H1 (cell line): Measurements from ENCODE around the gene CEP126. TPM values are rescaled to one million over a fixed set of nuclear protein-coding genes. Genes with fewer than 3 reads are reported as not detected.
A peak's percentile ranks its signal among the peaks of the same experiment; 100 is the strongest.

Source experiments
- CTCF ChIA-PET: fragments of 300-600 bp; sonication (Branson Sonifier 250); formaldehyde crosslinking; loops from one replicate; lab custom pipeline; 2021; ENCODE audit not compliant: partially characterized antibody; lab: Charles Lee
- POLR2A ChIA-PET: fragments of 300-600 bp; sonication (Branson Sonifier 250); formaldehyde crosslinking; loops from one replicate; lab custom pipeline; 2021; ENCODE audit warnings: inconsistent platforms; ENCODE audit not compliant: partially characterized antibody; lab: Charles Lee
- DNase-seq, 2 experiments: peaks; one replicate each; pipeline versions ENCODE4 v3.0.0 to v3.0.0-alpha.2; 2010 to 2022; ENCODE audit warnings: low spot score in 2 of 2, low read depth in 1 of 2, mixed read lengths in 1 of 2
- FAIRE-seq: peaks from 2 replicates; lab custom pipeline; 2011; peaks lifted over from hg19 to GRCh38; lab: Jason Lieb, UNC
- H2AFZ ChIP-seq: 2 replicates; pipeline ENCODE4 v1.8.1; 2012; ENCODE audit warnings: low read length, inconsistent platforms
- H2AK5ac ChIP-seq: 2 replicates; pipeline ENCODE4 v1.6.1; 2013; ENCODE audit warnings: low read depth, low read length
- H2BK120ac ChIP-seq: replicated peaks from 2 replicates; pipeline ENCODE3; 2013; ENCODE audit warnings: low read depth, low read length, inconsistent platforms
- H2BK12ac ChIP-seq: 2 replicates; pipeline ENCODE4 v1.6.1; 2013; ENCODE audit warnings: low read depth, low read length
- H2BK15ac ChIP-seq: 2 replicates; pipeline ENCODE4 v1.6.1; 2013; ENCODE audit warnings: low read length
- H2BK20ac ChIP-seq: 2 replicates; pipeline ENCODE4 v1.6.1; 2013; ENCODE audit warnings: low read length
- H2BK5ac ChIP-seq: 2 replicates; pipeline ENCODE4 v1.6.1; 2013; ENCODE audit warnings: low read depth, low read length
- H3K14ac ChIP-seq: 2 replicates; pipeline ENCODE4 v1.6.1; 2013; ENCODE audit warnings: inconsistent platforms; ENCODE audit not compliant: insufficient read length
- H3K18ac ChIP-seq: 2 replicates; pipeline ENCODE4 v1.6.1; 2013; ENCODE audit warnings: low read length; ENCODE audit errors: extremely low read depth
- H3K23ac ChIP-seq: 2 replicates; pipeline ENCODE4 v1.6.1; 2013; ENCODE audit warnings: inconsistent platforms; ENCODE audit not compliant: insufficient read length
- H3K23me2 ChIP-seq: 2 replicates; pipeline ENCODE4 v1.6.1; 2013; ENCODE audit warnings: low read depth, low read length
- H3K27ac ChIP-seq: 2 replicates; pipeline ENCODE4 v1.6.1; 2011; ENCODE audit warnings: low read depth, low read length, inconsistent platforms
- H3K27me3 ChIP-seq, 4 experiments: replicated peaks in 1 of 4; 1 replicate in 1 of 4; 2 replicates in 3 of 4; pipeline versions ENCODE4 v1.6.1 to v1.8.1; 2011 to 2013; ENCODE audit warnings: low read length in 3 of 4, mild to moderate bottlenecking in 3 of 4, inconsistent platforms in 2 of 4, mixed read lengths in 2 of 4, moderate library complexity in 1 of 4; ENCODE audit not compliant: control insufficient read depth in 3 of 4, insufficient read depth in 3 of 4; ENCODE audit errors: extremely low read depth in 1 of 4
- H3K36me3 ChIP-seq, 4 experiments: 2 replicates each; pipeline versions ENCODE4 v1.6.1 to v1.8.1; 2011 to 2013; ENCODE audit warnings: mild to moderate bottlenecking in 4 of 4, low read length in 3 of 4, moderate library complexity in 2 of 4, control low read depth in 1 of 4, inconsistent platforms in 1 of 4; ENCODE audit not compliant: insufficient read depth in 4 of 4, control insufficient read depth in 2 of 4
- H3K4ac ChIP-seq: replicated peaks from 2 replicates; pipeline ENCODE3; 2013; ENCODE audit warnings: low read length, low read depth, mixed read lengths, inconsistent platforms; ENCODE audit not compliant: insufficient read length
- H3K4me1 ChIP-seq, 4 experiments: replicated peaks in 1 of 4; 1 replicate in 1 of 4; 2 replicates in 3 of 4; pipeline versions ENCODE4 v1.6.1 to v1.8.1; 2011 to 2013; ENCODE audit warnings: low read length in 3 of 4, inconsistent platforms in 2 of 4, mixed read lengths in 1 of 4; ENCODE audit not compliant: insufficient read depth in 4 of 4, control insufficient read depth in 3 of 4
- H3K4me2 ChIP-seq, 2 experiments: 2 replicates each; pipeline versions ENCODE4 v1.6.1 to v1.8.1; 2011 to 2013; ENCODE audit warnings: low read depth in 2 of 2, low read length in 2 of 2, control low read depth in 1 of 2, inconsistent platforms in 1 of 2, mild to moderate bottlenecking in 1 of 2; ENCODE audit not compliant: insufficient read depth in 1 of 2
- H3K4me3 ChIP-seq, 4 experiments: fragments of 200-600, 300-600 bp in 1 of 4; sonication (generic), shearing (Covaris generic), sonication (Bioruptor Twin) in 1 of 4; 2 replicates each; pipeline versions ENCODE4 v1.5.1 to v1.8.1; 2011 to 2016; ENCODE audit warnings: low read length in 4 of 4, low read depth in 3 of 4, control low read depth in 2 of 4, inconsistent platforms in 2 of 4, mild to moderate bottlenecking in 2 of 4, mixed read lengths in 1 of 4, moderate library complexity in 1 of 4; ENCODE audit not compliant: insufficient read depth in 2 of 4; ENCODE audit errors: extremely low read depth in 1 of 4
- H3K56ac ChIP-seq: replicated peaks from 2 replicates; pipeline ENCODE3; 2013; ENCODE audit warnings: low read depth, mild to moderate bottlenecking, mixed read lengths, low read length, inconsistent platforms; ENCODE audit not compliant: insufficient read length
- H3K79me1 ChIP-seq: 2 replicates; pipeline ENCODE4 v1.6.1; 2013; ENCODE audit warnings: low read depth, low read length, control low read depth
- H3K79me2 ChIP-seq, 2 experiments: 2 replicates each; pipeline versions ENCODE4 v1.6.1 to v1.8.1; 2012 to 2013; ENCODE audit warnings: low read length in 2 of 2, mild to moderate bottlenecking in 2 of 2, inconsistent platforms in 1 of 2; ENCODE audit not compliant: insufficient read depth in 2 of 2, control insufficient read depth in 1 of 2
- H3K9ac ChIP-seq, 4 experiments: replicated peaks in 1 of 4; 1 replicate in 1 of 4; 2 replicates in 3 of 4; pipeline versions ENCODE4 v1.6.1 to v1.8.1; 2011 to 2013; ENCODE audit warnings: low read depth in 3 of 4, low read length in 3 of 4, control low read depth in 2 of 4, mild to moderate bottlenecking in 2 of 4, moderate library complexity in 2 of 4, inconsistent platforms in 1 of 4; ENCODE audit errors: extremely low read depth in 1 of 4
- H3K9me3 ChIP-seq, 2 experiments: 2 replicates each; pipeline versions ENCODE4 v1.6.1 to v1.8.1; 2012 to 2013; ENCODE audit warnings: mild to moderate bottlenecking in 2 of 2, moderate library complexity in 2 of 2, control low read depth in 1 of 2, inconsistent platforms in 1 of 2, low read depth in 1 of 2, low read length in 1 of 2, mixed read lengths in 1 of 2; ENCODE audit not compliant: insufficient read depth in 2 of 2
- H4K20me1 ChIP-seq, 2 experiments: replicated peaks in 1 of 2; 2 replicates each; pipeline versions ENCODE3 to v1.8.1; 2011 to 2013; ENCODE audit warnings: inconsistent platforms in 2 of 2, low read length in 2 of 2, mild to moderate bottlenecking in 1 of 2; ENCODE audit not compliant: insufficient read depth in 2 of 2, control insufficient read depth in 1 of 2
- H4K5ac ChIP-seq: 2 replicates; pipeline ENCODE4 v1.6.1; 2013; ENCODE audit warnings: low read length, low read depth, mixed read lengths, inconsistent platforms; ENCODE audit not compliant: insufficient read length
- H4K8ac ChIP-seq: 2 replicates; pipeline ENCODE4 v1.8.0; 2013; ENCODE audit warnings: mild to moderate bottlenecking, moderate library complexity, low read length, inconsistent platforms; ENCODE audit not compliant: insufficient read depth; ENCODE audit errors: extremely low read depth
- H4K91ac ChIP-seq: replicated peaks from 2 replicates; pipeline ENCODE3; 2013; ENCODE audit warnings: low read length, mixed read lengths, inconsistent platforms; ENCODE audit not compliant: insufficient read length
- CREB1 ChIP-seq: IDR thresholded peaks from 2 replicates; pipeline ENCODE4 v1.6.1; 2012; ENCODE audit warnings: inconsistent platforms
- NRF1 ChIP-seq: IDR thresholded peaks from 2 replicates; pipeline ENCODE4 v1.6.1; 2011; ENCODE audit warnings: mild to moderate bottlenecking, low read depth, low read length, improper control_type of control experiment
- POLR2A ChIP-seq, 2 experiments: IDR thresholded peaks; 1 replicate in 1 of 2; 2 replicates in 1 of 2; pipeline ENCODE4 v1.6.1; 2011; ENCODE audit warnings: low read depth in 2 of 2, low read length in 2 of 2, mild to moderate bottlenecking in 2 of 2; ENCODE audit errors: control extremely low read depth in 1 of 2
- RXRA ChIP-seq: IDR thresholded peaks from 2 replicates; pipeline ENCODE4 v1.6.1; 2011; ENCODE audit warnings: low read depth, mild to moderate bottlenecking, low read length, moderate library complexity; ENCODE audit not compliant: insufficient read depth
- SIN3A ChIP-seq, 2 experiments: IDR thresholded peaks in 1 of 2; conservative IDR thresholded peaks in 1 of 2; 2 replicates each; pipeline ENCODE4 v1.6.1; 2011 to 2012; ENCODE audit warnings: low read length in 2 of 2, improper control_type of control experiment in 1 of 2, low read depth in 1 of 2, mild to moderate bottlenecking in 1 of 2
- SP2 ChIP-seq: IDR thresholded peaks from 2 replicates; pipeline ENCODE4 v1.6.1; 2012; ENCODE audit warnings: mild to moderate bottlenecking, low read length, inconsistent platforms
- WGBS, 2 experiments: shearing (Covaris generic) in 1 of 2; methylation state at CpG; one replicate each; pipeline versions ENCODE4 v1.1.6 to v1.1.7; 2013 to 2015; ENCODE audit warnings: low lambda C conversion rate in 2 of 2, mixed read lengths in 2 of 2, inconsistent platforms in 1 of 2, low coverage in 1 of 2, missing lambda C conversion rate in 1 of 2; ENCODE audit not compliant: insufficient replicate concordance in 2 of 2, insufficient coverage in 1 of 2, insufficient read length in 1 of 2; ENCODE audit errors: extremely low coverage in 1 of 2, missing lambda C conversion rate in 1 of 2; 5-methylcytosine and 5-hydroxymethylcytosine counted together
- polyA plus RNA-seq, 7 experiments: library from polyadenylated mRNA; depleted of rRNA in 3 of 7; stranded (reverse) in 5 of 7; unstranded in 2 of 7; fragments of >200 nt in 5 of 7; fragments of 200-250 nt in 2 of 7; gene quantifications; 1 replicate in 5 of 7; 2 replicates in 1 of 7; 4 replicates in 1 of 7; pipeline versions ENCODE4 v1.2.1 to v1.2.3, GENCODE V29; 2011 to 2013; ENCODE audit warnings: missing spikeins in 2 of 7, mixed read lengths in 2 of 7
- total RNA-seq: library from RNA; stranded (reverse); fragmentation: NEBNext Ultra II Directional; extraction: Animal tissue kit (Norgen Biotek cat#: 25700); gene quantifications from 2 replicates; pipeline ENCODE4 v1.2.1, GENCODE V29; 2021
- TF ChIP-seq, protein P1 (sequence below): IDR thresholded peaks from 2 replicates; pipeline ENCODE4 v1.6.1; 2011; ENCODE audit warnings: low read length, improper control_type of control experiment
- TF ChIP-seq, protein P2 (sequence below): IDR thresholded peaks from 2 replicates; pipeline ENCODE4 v1.6.1; 2012; ENCODE audit warnings: inconsistent platforms
- TF ChIP-seq, protein P3 (sequence below): IDR thresholded peaks from 2 replicates; pipeline ENCODE4 v1.6.1; 2012; ENCODE audit warnings: inconsistent platforms

The CEP126 gene
- total and polyA plus RNA-seq, 2 of the 8 experiments (the other 6 are each of a cell fraction or from before 2014, with no cell fraction given), result 0.76 to 1.9 TPM

DNA sequence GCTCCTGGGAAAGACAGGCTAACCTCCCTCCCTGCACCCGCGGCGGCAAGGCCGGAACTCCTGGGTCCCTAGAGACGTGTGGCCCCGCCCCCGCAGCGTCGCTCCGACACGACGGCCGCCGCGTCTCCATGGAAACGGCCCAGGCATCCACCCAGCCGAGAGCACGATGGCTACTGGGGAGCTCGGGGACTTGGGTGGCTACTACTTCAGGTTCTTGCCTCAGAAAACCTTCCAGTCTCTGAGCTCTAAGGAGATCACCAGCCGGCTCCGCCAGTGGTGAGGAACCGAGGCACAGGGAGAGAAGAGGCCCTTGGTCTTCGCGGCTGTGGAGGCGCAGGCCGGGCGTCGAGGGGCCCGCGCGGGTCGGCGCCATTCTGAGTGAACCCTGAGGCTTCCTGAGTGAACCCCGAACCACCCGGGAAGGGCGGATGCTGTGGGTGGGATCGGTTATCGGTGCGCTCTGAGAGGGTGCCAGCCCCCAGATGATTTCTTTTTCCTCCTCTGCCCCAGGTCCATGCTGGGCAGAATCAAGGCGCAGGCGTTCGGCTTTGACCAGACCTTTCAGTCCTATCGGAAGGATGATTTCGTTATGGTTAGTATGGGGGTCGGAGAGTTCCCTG lies 132.6 kb downstream of the CEP126 start, which contains the start of gene CFAP300:
TSS of gene CFAP300 (plus strand) at position 133 of the 620 bp plus-strand sequence. CDS start at position 167, 34 bp downstream.
- Histone ChIP-seq H2BK12ac (no peak within 1 kb of the TSS), H3K14ac (no peak within 1 kb of the TSS), H2AFZ (peak within 1 kb of the TSS; percentile 91), H3K4me2 (peak within 1 kb of the TSS; percentile 71 to 84), H3K4me3 (peak within 1 kb of the TSS; percentile 40 to 71 (median 48)), H4K91ac (no peak within 1 kb of the TSS), H4K8ac (peak within 1 kb of the TSS; percentile 91), H3K56ac (no peak within 1 kb of the TSS), H2BK5ac (0 out of 2 replicates have a peak within 1 kb of the TSS, but pooled peaks have one; percentile 10), H4K20me1 (no peaks in the 10 kb centered on the region), H4K5ac (peak within 1 kb of the TSS; percentile 26), H3K18ac (no peak within 1 kb of the TSS; the same call in none of the 2 replicates), H3K79me1 (no peaks in the 10 kb centered on the region), H2BK20ac (no peak within 1 kb of the TSS), H3K23me2 (peaks cover 5% of the 10 kb centered on the region; the same call in 1 of the 2 replicates), H3K9me3 (no peaks in the 10 kb centered on the region), H3K27me3 (no peaks in the 10 kb centered on the region; a peak in 3 of 7 replicates), H3K4me1 (peaks cover 0 to 2% (median 0%) of the 10 kb centered on the region in 4 experiments; a peak in 1 of 7 replicates), H3K27ac (no peak within 1 kb of the TSS), H2BK120ac (no peak within 1 kb of the TSS), H3K9ac (peak within 1 kb of the TSS in 3 of 4 experiments; percentile 13 to 26 (median 25); a peak in 3 of 7 replicates), H3K79me2 (no peaks in the 10 kb centered on the region), H3K4ac (no peak within 1 kb of the TSS), H2AK5ac (no peak within 1 kb of the TSS), H2BK15ac (no peak within 1 kb of the TSS), H3K23ac (no peak within 1 kb of the TSS), H3K36me3 (no peaks in the 10 kb centered on the region)
- POLR2A ChIA-PET, result interaction anchor here (1.0 kb wide), 1 partner anchor 40 kb away, joined by 5 read pairs; no protein-coding TSS in a partner anchor
- DNase-seq (peak; percentile 15 to 85), FAIRE-seq (no peak)
- WGBS, 2 experiments, result 6% methylated on average over 45 of the region's 45 CpGs; no CpG with 5 or more reads in 1 of the 2 experiments
- CTCF ChIA-PET, result interaction anchor here (1.4 kb wide), 2 partner anchors 9 to 295 kb away, joined by 3 to 4 read pairs; no protein-coding TSS in a partner anchor
- TF ChIP-seq, protein P1, sequence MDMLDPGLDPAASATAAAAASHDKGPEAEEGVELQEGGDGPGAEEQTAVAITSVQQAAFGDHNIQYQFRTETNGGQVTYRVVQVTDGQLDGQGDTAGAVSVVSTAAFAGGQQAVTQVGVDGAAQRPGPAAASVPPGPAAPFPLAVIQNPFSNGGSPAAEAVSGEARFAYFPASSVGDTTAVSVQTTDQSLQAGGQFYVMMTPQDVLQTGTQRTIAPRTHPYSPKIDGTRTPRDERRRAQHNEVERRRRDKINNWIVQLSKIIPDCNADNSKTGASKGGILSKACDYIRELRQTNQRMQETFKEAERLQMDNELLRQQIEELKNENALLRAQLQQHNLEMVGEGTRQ, result no peak
- TF ChIP-seq POLR2A (IDR thresholded peaks at IDR 0.05; ENCODE audit: control extremely low read depth in 1 of 2, low read depth in 2 of 2, low read length in 2 of 2) (peak in 1 of 2 experiments; percentile 42; a peak in 1 of 3 replicates), RXRA (no peak), NRF1 (no peak), CREB1 (peak; percentile 88), SIN3A (conservative IDR thresholded peaks at IDR 0.05 in 1 of 2, IDR thresholded peaks at IDR 0.05 in 1 of 2; ENCODE audit: low read depth in 1 of 2, low read length in 2 of 2) (peak in 1 of 2 experiments; percentile 63; a peak in 2 of 4 replicates), SP2 (no peak)
- TF ChIP-seq, protein P2, sequence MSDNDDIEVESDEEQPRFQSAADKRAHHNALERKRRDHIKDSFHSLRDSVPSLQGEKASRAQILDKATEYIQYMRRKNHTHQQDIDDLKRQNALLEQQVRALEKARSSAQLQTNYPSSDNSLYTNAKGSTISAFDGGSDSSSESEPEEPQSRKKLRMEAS, result peak; percentile 72
- TF ChIP-seq, protein P3, sequence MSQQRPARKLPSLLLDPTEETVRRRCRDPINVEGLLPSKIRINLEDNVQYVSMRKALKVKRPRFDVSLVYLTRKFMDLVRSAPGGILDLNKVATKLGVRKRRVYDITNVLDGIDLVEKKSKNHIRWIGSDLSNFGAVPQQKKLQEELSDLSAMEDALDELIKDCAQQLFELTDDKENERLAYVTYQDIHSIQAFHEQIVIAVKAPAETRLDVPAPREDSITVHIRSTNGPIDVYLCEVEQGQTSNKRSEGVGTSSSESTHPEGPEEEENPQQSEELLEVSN, result peak; percentile 87
